Measurements from ENCODE around the gene ALK. TPM values are rescaled to one million over a fixed set of nuclear protein-coding genes. Genes with fewer than 3 reads are reported as not detected.

Gene ALK
- total RNA-seq, 1 experiment from 2014 or later: 0.07 TPM

DNA sequence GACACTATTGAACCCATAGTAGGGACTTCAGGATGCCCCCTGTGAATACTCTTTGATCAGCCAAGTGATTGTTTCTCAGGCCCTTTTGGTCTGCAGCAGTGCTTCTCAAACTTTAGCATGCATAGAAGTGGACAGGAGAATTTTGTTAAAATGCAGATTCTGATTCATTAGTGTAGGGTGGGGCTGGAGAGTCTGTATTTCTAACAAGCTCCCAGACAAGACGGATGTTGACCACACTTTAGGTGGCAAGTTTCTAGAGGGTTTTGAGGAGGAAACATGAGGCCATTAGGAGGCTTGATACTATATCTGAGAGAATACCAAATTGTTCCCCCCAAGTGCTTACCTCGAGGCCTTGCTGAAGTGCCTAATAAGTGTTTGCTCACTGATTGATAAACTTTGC lies 488.3 kb downstream of the ALK start:
- Mint-ChIP-seq H3K27me3 (ENCODE audit: insufficient read depth, unreplicated experiment) (no peaks in the 10 kb centered on the region), H3K4me3 (ENCODE audit: unreplicated experiment) (no peak overlapping the region), H3K27ac (ENCODE audit: low read depth, unreplicated experiment) (no peak overlapping the region), H3K9me3 (ENCODE audit: unreplicated experiment) (no peaks in the 10 kb centered on the region), H3K4me1 (ENCODE audit: insufficient read depth, unreplicated experiment) (no peaks in the 10 kb centered on the region), H3K36me3 (ENCODE audit: insufficient read depth, unreplicated experiment) (no peaks in the 10 kb centered on the region)
- no TSS peak for BruUV-seq (replicated peaks)
- ChIA-PET POLR2A (no interaction called here), CTCF (no interaction called here)
- intact Hi-C loops (cut with micrococcal nuclease): no loop called here
- DNase-seq (ENCODE audit: unreplicated experiment): no peak
- TF ChIP-seq, protein P1, sequence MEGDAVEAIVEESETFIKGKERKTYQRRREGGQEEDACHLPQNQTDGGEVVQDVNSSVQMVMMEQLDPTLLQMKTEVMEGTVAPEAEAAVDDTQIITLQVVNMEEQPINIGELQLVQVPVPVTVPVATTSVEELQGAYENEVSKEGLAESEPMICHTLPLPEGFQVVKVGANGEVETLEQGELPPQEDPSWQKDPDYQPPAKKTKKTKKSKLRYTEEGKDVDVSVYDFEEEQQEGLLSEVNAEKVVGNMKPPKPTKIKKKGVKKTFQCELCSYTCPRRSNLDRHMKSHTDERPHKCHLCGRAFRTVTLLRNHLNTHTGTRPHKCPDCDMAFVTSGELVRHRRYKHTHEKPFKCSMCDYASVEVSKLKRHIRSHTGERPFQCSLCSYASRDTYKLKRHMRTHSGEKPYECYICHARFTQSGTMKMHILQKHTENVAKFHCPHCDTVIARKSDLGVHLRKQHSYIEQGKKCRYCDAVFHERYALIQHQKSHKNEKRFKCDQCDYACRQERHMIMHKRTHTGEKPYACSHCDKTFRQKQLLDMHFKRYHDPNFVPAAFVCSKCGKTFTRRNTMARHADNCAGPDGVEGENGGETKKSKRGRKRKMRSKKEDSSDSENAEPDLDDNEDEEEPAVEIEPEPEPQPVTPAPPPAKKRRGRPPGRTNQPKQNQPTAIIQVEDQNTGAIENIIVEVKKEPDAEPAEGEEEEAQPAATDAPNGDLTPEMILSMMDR (IDR thresholded peaks at IDR 0.05; ENCODE audit: unreplicated experiment): no peak

DNA sequence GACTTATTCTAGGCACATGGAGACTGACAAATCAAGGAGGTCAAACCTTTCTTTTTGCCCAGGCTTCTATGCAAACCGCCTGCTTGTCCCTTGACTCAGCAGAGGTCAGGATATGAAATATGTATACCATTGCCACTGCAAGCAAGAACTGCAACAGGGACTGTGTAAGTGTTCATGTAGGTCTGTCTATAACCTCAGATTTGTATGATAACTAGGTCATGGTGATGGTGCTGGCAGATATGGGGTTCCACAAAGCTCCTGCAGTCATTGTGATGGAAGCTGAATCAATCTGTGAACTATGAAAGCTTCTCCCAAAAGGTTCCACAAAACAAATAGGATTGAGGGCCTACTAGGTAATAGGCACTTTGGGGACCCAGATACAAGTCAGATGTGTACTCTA lies 489.9 kb downstream of the ALK start:
- ChIA-PET POLR2A (no interaction called here), CTCF (interaction anchor here (0.6 kb wide), 1 partner anchor 291 kb away, joined by 3 read pairs; no protein-coding TSS in a partner anchor)
- BruUV-seq (replicated peaks): no TSS peak
- Mint-ChIP-seq H3K27ac (ENCODE audit: low read depth, unreplicated experiment) (no peak overlapping the region), H3K4me3 (ENCODE audit: unreplicated experiment) (no peak overlapping the region), H3K27me3 (ENCODE audit: insufficient read depth, unreplicated experiment) (no peaks in the 10 kb centered on the region), H3K9me3 (ENCODE audit: unreplicated experiment) (no peaks in the 10 kb centered on the region), H3K4me1 (ENCODE audit: insufficient read depth, unreplicated experiment) (no peaks in the 10 kb centered on the region), H3K36me3 (ENCODE audit: insufficient read depth, unreplicated experiment) (no peaks in the 10 kb centered on the region)
- intact Hi-C loops (cut with micrococcal nuclease): no loop called here
- TF ChIP-seq, protein P1 (IDR thresholded peaks at IDR 0.05; ENCODE audit: unreplicated experiment): no peak
- no peak for DNase-seq (ENCODE audit: unreplicated experiment)

DNA sequence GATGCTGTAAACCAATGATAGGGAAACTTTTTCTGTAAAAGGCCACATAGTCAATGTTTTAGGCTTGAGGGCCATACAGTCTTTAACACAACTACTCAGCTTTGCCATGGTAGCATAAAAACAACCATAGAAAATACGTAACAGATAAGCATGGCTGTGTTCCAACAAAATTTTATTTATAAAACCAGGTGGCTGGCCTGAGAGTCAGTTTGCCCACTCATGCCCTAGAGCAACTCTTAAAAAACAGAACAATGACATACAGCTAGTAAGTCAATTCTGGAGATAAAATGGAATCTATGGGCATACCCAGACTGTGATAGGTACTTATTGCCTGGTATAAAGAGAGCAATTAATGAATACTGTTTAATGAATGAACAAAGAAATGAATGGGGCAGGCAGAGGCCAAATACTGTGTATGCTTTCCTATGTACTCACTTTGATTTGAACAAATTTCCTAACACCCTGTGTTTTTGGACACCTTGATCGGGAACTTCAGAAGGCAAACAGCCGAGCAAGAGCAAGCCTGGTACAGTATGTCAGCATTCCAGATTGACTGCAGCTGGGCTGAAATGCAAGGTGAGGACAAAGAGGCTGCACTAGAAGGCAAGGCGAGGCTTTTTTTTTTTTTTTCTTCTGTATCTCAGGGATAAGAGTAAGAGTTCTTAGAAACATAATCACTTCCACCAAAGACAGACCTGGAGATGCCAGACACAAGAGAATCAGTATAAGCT lies 490.8 kb downstream of the ALK start:
- no TSS peak for BruUV-seq (replicated peaks)
- no peak overlapping the region for H3K4me3 Mint-ChIP-seq (ENCODE audit: unreplicated experiment)
- no peaks in the 10 kb centered on the region for H3K27me3 Mint-ChIP-seq (ENCODE audit: insufficient read depth, unreplicated experiment)

DNA sequence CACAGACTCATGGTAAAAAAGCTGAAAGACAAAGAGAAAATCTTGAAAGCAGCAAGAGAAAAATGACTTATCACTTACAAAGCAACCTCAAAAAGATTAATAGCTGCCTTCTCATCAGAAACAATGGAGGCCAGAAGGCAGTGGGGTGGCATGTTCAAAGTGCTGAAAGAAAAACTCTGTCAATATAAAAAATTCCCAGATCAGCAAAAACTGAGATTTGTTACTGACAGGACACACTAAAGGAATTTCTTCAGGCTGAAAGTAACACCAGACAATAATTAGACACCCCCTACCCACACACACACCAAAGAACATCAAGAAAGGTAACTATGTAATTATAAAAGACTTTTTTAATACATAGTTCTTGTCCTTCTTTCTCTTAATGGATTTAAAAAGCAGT lies 495.0 kb downstream of the ALK start:
- Mint-ChIP-seq H3K27ac (ENCODE audit: low read depth, unreplicated experiment) (no peak overlapping the region), H3K4me3 (ENCODE audit: unreplicated experiment) (no peak overlapping the region), H3K36me3 (ENCODE audit: insufficient read depth, unreplicated experiment) (no peaks in the 10 kb centered on the region), H3K27me3 (ENCODE audit: insufficient read depth, unreplicated experiment) (peaks cover 18% of the 10 kb centered on the region), H3K4me1 (ENCODE audit: insufficient read depth, unreplicated experiment) (no peaks in the 10 kb centered on the region), H3K9me3 (ENCODE audit: unreplicated experiment) (no peaks in the 10 kb centered on the region)
- no TSS peak for BruUV-seq (replicated peaks)
- intact Hi-C loops (cut with micrococcal nuclease): no loop called here
- POLR2A ChIA-PET: no interaction called here
- TF ChIP-seq, protein P1 (IDR thresholded peaks at IDR 0.05; ENCODE audit: unreplicated experiment): no peak
- CTCF ChIA-PET: interaction anchor here (1.3 kb wide), 1 partner anchor 11 kb away, joined by 3 read pairs; no protein-coding TSS in a partner anchor
- no peak for DNase-seq (ENCODE audit: unreplicated experiment)

More for the DNA sequence above, 490.8 kb downstream of the ALK start:
- Mint-ChIP-seq H3K9me3 (ENCODE audit: unreplicated experiment) (no peaks in the 10 kb centered on the region), H3K4me1 (ENCODE audit: insufficient read depth, unreplicated experiment) (no peaks in the 10 kb centered on the region), H3K36me3 (ENCODE audit: insufficient read depth, unreplicated experiment) (no peaks in the 10 kb centered on the region), H3K27ac (ENCODE audit: low read depth, unreplicated experiment) (no peak overlapping the region)
- TF ChIP-seq, protein P1 (IDR thresholded peaks at IDR 0.05; ENCODE audit: unreplicated experiment): no peak
- CTCF ChIA-PET: no interaction called here
- intact Hi-C loops (cut with micrococcal nuclease): no loop called here
- no peak for DNase-seq (ENCODE audit: unreplicated experiment)
- POLR2A ChIA-PET: no interaction called here

All from MCF 10A (cell line).